Loucy (cell line): ENCODE measurements around the gene NDUFS7.

Experiments used
- H2AFZ ChIP-seq: fragments of 200-600 bp; sonication (generic); 2 replicates; pipeline ENCODE4 v1.6.0; 2016; ENCODE audit warnings: antibody characterized with exemption, mild to moderate bottlenecking, low read length, moderate library complexity
- H3F3A ChIP-seq: fragments of 200-600 bp; 2 replicates; pipeline ENCODE4 v1.6.0; 2016; ENCODE audit warnings: antibody characterized with exemption, low read depth, mild to moderate bottlenecking
- H3K27me3 ChIP-seq: fragments of 200-600 bp; sonication (generic); 2 replicates; pipeline ENCODE4 v1.6.1; 2014; ENCODE audit warnings: low read length, mild to moderate bottlenecking; ENCODE audit not compliant: insufficient read depth, poor library complexity, severe bottlenecking
- H3K36me3 ChIP-seq: fragments of 200-600 bp; sonication (generic); 2 replicates; pipeline ENCODE4 v1.6.1; 2016; ENCODE audit warnings: low read length; ENCODE audit not compliant: insufficient read depth
- H3K4me1 ChIP-seq: fragments of 200-600 bp; sonication (generic); 2 replicates; pipeline ENCODE4 v1.5.1; 2014; ENCODE audit warnings: low read length, mild to moderate bottlenecking; ENCODE audit not compliant: insufficient read depth, poor library complexity, severe bottlenecking
- H3K4me2 ChIP-seq: fragments of 200-600 bp; sonication (generic); 2 replicates; pipeline ENCODE4 v1.6.0; 2014; ENCODE audit warnings: antibody characterized with exemption, low read length, low read depth, mild to moderate bottlenecking; ENCODE audit not compliant: poor library complexity, severe bottlenecking
- H3K4me3 ChIP-seq: fragments of 200-600 bp; sonication (generic); 2 replicates; pipeline ENCODE4 v1.5.1; 2014; ENCODE audit warnings: low read length, mild to moderate bottlenecking, mixed read lengths; ENCODE audit not compliant: poor library complexity, severe bottlenecking
- H3K79me2 ChIP-seq: fragments of 200-600 bp; sonication (generic); 2 replicates; pipeline ENCODE4 v1.6.1; 2014; ENCODE audit warnings: low read length; ENCODE audit not compliant: insufficient read depth
- H3K9ac ChIP-seq: fragments of 200-600 bp; sonication (generic); 2 replicates; pipeline ENCODE4 v1.6.0; 2014; ENCODE audit warnings: mild to moderate bottlenecking, low read depth, low read length, moderate library complexity; ENCODE audit not compliant: poor library complexity, severe bottlenecking
- H3K9me2 ChIP-seq: fragments of 200-600 bp; sonication (generic); replicated peaks from 2 replicates; pipeline ENCODE4 v1.6.1; 2016; ENCODE audit warnings: low read depth, low read length, mixed read lengths
- H3K9me3 ChIP-seq: fragments of 200-600 bp; sonication (generic); 2 replicates; pipeline ENCODE4 v1.6.1; 2014; ENCODE audit warnings: mild to moderate bottlenecking, antibody characterized with exemption, low read length, low read depth; ENCODE audit not compliant: insufficient read depth
- H4K20me1 ChIP-seq: fragments of 200-600 bp; sonication (generic); 2 replicates; pipeline ENCODE4 v1.6.0; 2014; ENCODE audit warnings: antibody characterized with exemption, low read length, mild to moderate bottlenecking; ENCODE audit not compliant: insufficient read depth, poor library complexity, severe bottlenecking
- EZH2phosphoT487 ChIP-seq: fragments of 200-600 bp; IDR thresholded peaks from 2 replicates; pipeline ENCODE4 v1.6.1; 2018; ENCODE audit warnings: antibody characterized with exemption, mild to moderate bottlenecking, moderate library complexity, borderline replicate concordance
- TF ChIP-seq, protein P1 (sequence below): fragments of 200-600 bp; sonication (generic); conservative IDR thresholded peaks from 2 replicates; pipeline ENCODE4 v1.5.1; 2014; ENCODE audit warnings: mild to moderate bottlenecking, antibody characterized with exemption, low read length

Gene NDUFS7

DNA sequence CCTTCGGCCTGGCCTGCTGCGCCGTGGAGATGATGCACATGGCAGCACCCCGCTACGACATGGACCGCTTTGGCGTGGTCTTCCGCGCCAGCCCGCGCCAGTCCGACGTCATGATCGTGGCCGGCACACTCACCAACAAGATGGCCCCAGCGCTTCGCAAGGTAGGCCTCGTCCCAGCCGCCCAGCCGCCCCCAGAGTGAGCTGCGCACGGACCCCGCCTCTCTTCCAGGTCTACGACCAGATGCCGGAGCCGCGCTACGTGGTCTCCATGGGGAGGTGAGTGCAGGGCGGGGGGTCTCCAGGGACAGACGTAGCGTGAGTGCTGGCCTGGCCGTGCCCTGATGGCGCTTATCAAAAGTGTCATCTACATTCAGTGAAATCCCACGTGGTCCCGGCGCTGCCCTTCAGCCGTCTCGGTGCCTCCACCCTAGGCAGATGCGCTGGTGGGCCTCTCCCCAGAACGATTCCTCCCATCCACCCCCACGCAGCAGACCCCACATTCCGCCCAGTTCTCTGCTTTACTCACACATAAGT is 7.2 kb downstream of the NDUFS7 start:
- no peaks in the 10 kb centered on the region for H3K27me3 ChIP-seq
- TF ChIP-seq, protein P1, sequence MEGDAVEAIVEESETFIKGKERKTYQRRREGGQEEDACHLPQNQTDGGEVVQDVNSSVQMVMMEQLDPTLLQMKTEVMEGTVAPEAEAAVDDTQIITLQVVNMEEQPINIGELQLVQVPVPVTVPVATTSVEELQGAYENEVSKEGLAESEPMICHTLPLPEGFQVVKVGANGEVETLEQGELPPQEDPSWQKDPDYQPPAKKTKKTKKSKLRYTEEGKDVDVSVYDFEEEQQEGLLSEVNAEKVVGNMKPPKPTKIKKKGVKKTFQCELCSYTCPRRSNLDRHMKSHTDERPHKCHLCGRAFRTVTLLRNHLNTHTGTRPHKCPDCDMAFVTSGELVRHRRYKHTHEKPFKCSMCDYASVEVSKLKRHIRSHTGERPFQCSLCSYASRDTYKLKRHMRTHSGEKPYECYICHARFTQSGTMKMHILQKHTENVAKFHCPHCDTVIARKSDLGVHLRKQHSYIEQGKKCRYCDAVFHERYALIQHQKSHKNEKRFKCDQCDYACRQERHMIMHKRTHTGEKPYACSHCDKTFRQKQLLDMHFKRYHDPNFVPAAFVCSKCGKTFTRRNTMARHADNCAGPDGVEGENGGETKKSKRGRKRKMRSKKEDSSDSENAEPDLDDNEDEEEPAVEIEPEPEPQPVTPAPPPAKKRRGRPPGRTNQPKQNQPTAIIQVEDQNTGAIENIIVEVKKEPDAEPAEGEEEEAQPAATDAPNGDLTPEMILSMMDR: no peak
- no peak for TF ChIP-seq EZH2phosphoT487

DNA sequence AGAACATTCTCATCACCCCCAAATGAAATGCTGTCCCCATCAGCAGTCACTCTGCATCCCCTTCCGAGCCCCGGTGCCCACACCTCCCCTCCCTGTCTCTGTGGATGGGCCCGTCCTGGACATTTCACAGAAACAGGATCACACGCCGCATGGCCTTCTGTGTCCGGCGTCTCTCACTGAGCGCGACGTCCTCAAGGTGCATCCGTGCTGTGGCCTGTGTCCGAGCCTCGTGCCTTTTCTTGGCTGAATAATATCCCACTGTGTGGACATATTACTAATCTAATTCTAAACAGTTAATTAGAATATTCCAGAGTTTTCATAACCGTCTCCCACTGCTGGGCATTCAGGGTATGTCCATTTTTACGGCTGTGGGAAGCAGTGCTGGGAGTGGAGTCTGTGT is 8.7 kb downstream of the NDUFS7 start:
- H2AFZ ChIP-seq: no peak overlapping the region
- no peaks in the 10 kb centered on the region for H3K4me1 ChIP-seq
- no peaks in the 10 kb centered on the region for H3K9me3 ChIP-seq
- no peak overlapping the region for H3K4me3 ChIP-seq
- no peaks in the 10 kb centered on the region for H3F3A ChIP-seq
- H4K20me1 ChIP-seq: no peaks in the 10 kb centered on the region
- H3K4me2 ChIP-seq: no peak overlapping the region
- TF ChIP-seq EZH2phosphoT487: no peak
- TF ChIP-seq, protein P1: no peak
- H3K27me3 ChIP-seq: no peaks in the 10 kb centered on the region
- peaks cover 11% of the 10 kb centered on the region; the same call in 1 of the 2 replicates for H3K36me3 ChIP-seq
- no peaks in the 10 kb centered on the region for H3K9me2 ChIP-seq
- H3K9ac ChIP-seq: no peak overlapping the region
- H3K79me2 ChIP-seq: no peaks in the 10 kb centered on the region

More for the DNA sequence above, 7.2 kb downstream of the NDUFS7 start:
- no peaks in the 10 kb centered on the region for H4K20me1 ChIP-seq
- no peaks in the 10 kb centered on the region for H3K4me1 ChIP-seq
- no peak overlapping the region for H3K4me2 ChIP-seq
- H3K9me2 ChIP-seq: no peaks in the 10 kb centered on the region
- peaks cover 4% of the 10 kb centered on the region for H3K79me2 ChIP-seq
- no peak overlapping the region for H2AFZ ChIP-seq
- H3K36me3 ChIP-seq: peaks cover 11% of the 10 kb centered on the region; the same call in 1 of the 2 replicates
- no peak overlapping the region for H3K9ac ChIP-seq
- no peaks in the 10 kb centered on the region for H3F3A ChIP-seq
- no peak overlapping the region for H3K4me3 ChIP-seq
- H3K9me3 ChIP-seq: no peaks in the 10 kb centered on the region

DNA sequence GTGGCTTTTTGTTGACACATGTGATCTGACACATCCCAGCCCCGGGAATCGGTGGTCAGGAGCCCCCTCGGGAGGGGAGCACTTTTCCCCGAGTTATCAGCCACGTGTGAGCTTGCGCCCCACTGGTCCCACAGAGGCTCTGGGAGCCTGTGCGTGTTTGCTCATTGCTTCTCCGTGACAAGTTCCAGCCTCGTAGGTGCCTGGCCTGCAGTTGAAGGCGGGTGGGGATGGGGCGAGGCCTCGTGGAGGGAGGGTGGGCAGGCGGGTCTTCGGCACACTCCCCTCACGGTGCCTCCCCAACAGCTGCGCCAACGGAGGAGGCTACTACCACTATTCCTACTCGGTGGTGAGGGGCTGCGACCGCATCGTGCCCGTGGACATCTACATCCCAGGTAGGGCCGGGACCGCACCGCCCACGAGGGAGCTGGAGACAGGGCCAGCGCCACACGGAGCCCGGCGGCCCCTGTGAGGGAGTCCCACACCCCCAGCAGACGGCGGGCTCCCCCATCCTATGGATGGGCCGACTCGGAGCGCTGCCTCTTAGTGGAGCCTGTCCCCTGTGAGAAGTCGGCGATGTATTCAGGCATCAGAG is 9.3 kb downstream of the NDUFS7 start:
- Histone ChIP-seq H3K4me3 (no peak overlapping the region), H3K4me2 (no peak overlapping the region), H3K27me3 (no peaks in the 10 kb centered on the region), H3F3A (no peaks in the 10 kb centered on the region), H3K36me3 (peaks cover 11% of the 10 kb centered on the region; the same call in 1 of the 2 replicates), H3K79me2 (no peaks in the 10 kb centered on the region), H4K20me1 (no peaks in the 10 kb centered on the region), H3K9me3 (no peaks in the 10 kb centered on the region), H2AFZ (no peak overlapping the region), H3K9ac (no peak overlapping the region), H3K4me1 (no peaks in the 10 kb centered on the region), H3K9me2 (no peaks in the 10 kb centered on the region)
- no peak for TF ChIP-seq EZH2phosphoT487
- TF ChIP-seq, protein P1: no peak
